Activated T-cell treated with anti-CD3 and anti-CD28 coated beads for 4 hours (primary cell): ENCODE results near the gene SND1.

Experiments used
- DNase-seq: peaks from one replicate; pipeline ENCODE4 v3.0.0-alpha.2; 2020

Gene SND1

DNA sequence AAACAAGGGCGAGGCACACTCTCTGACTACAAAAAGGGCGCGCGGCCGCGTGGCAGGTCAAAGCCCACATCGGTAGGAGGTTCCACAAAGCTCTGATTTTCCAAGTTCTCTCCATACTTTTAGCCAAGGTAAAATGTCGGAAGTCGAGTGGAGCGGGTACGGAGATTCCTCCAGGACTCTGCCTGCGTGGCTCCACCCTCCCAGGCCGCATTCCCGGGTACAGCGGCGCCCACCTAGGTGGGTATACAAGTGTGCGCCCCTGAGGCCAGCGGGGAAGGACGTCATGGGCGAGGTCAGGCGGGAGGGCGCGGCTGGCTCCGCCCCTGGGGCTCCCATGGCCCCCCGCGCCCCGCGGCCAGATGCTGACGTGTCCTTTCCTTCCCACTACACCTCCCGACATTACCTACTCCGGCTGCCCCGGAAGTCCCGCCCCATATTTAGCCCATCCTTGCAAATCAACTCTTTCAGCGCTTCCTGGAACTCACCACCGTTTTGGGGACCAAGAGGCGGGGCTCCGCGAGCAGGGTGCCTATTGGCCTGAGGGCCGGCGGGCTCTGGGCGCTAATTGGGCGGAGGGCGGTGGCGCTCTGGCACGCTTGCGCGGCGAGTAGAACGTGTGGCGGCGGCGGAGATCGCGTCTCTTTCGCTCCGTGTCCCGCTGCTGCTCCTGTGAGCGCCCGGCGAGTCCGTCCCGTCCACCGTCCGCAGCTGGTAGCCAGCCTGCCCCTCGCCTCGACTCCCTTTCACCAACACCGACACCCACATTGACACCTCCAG lies at the start of gene SND1:
SND1 (plus strand) TSS at position 639 of the 777 bp plus-strand sequence. CDS start 180 bp downstream, outside the sequence.
- peak; percentile 97 for DNase-seq

DNA sequence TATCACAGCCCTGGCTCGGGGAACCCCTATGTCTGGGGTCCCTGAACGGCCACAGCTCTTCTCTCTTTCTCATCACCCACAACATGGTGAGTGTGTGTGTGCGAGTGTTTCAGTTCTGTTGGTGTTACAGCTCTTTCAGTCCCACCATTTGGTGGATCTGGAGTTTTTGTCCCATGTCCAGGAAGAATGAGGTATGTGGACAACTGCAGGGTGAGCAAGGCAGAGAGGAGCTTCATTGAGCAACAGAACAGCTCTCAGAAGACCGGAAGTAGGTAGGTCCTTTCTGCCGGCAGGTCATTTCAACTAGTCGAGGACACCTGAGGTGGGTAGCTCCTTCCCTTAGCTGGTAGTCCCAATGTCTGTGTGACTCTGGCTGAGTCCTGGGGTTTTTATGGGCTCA lies 43.5 kb upstream of the SND1 start:
- no peak for DNase-seq

GRCh38 chr7:127609297-127609696 lies 42.7 kb upstream of the SND1 start:
- no peak for DNase-seq

DNA sequence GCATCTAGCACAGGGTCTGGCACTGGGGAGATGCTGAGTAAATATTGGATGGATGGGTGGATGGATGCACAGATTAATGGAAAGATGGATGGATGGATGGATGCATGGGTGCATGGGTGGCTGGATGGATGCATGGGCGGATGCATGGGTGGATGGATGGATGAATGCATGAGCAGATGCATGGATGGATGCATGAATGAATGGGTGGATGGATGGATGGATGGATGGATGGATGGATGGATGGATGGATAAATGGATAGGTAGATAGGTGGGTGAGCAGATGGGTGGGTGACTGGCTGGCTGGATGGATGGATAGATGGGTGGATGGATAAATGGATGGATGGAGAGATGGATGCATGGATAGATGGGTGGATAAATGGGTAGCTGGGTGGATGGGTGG lies 39.7 kb upstream of the SND1 start:
- no peak for DNase-seq

DNA sequence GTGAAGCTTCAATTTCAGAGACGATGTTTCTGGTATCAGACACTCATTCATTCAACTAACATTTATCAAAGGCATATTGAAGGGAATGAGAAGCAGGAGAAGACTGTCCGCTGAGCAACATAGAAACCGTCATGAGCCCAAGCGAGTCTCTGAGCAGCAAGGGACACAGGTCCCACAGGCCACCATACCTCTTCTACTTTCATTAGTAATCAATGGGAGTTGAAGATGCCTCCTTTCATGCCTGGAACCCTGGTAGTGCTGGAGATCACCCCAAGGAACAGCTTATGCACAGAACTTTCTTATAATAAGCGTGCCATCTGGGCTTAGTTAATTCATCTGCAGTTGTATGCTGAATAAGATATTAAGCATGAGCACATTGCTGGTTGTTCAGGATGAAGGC lies 35.3 kb upstream of the SND1 start:
- no peak for DNase-seq

DNA sequence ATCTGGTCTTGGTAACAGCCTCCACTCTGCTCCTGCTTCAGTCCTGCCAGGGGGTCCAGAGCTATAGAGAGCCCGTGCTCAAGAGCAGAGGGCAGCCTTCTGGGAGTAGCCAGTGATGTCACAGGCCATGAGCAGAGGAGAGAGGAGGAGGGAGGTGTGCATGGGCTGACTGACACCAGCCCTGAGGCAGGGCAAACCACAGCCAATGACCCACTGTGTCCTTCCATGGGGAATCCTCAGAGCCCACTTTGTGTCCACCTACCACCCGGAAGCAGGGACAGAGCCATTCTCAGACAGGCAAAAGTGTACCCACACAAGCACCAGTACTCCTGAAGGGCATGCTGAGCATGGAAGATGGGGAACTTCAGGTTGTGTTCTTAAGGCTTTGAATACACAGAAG lies 34.0 kb upstream of the SND1 start, which contains the start of gene PAX4:
PAX4 (minus strand) TSS at position 101 of the 400 bp plus-strand sequence. CDS start 2,214 bp downstream, outside the sequence.
- DNase-seq, result no peak

DNA sequence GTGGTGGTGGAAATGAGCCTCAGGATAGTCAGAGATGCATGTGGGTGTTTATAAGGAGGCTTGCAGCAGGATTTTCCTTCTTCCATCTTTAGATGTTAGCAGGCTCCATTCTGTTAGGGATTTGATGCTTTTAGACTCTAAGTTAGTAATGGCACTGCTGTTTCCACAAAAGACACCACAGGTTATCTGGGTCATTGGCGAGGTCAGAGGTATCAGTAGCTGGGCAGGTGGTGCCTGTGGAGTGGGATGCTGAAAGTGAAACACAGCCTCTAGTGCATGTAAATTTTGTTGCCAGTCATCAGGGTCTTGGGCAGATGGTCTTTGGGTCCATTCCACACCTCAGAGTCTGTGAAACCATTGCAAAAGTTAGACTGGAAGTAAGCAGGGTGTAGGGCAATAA lies 33.2 kb upstream of the SND1 start:
- no peak for DNase-seq

DNA sequence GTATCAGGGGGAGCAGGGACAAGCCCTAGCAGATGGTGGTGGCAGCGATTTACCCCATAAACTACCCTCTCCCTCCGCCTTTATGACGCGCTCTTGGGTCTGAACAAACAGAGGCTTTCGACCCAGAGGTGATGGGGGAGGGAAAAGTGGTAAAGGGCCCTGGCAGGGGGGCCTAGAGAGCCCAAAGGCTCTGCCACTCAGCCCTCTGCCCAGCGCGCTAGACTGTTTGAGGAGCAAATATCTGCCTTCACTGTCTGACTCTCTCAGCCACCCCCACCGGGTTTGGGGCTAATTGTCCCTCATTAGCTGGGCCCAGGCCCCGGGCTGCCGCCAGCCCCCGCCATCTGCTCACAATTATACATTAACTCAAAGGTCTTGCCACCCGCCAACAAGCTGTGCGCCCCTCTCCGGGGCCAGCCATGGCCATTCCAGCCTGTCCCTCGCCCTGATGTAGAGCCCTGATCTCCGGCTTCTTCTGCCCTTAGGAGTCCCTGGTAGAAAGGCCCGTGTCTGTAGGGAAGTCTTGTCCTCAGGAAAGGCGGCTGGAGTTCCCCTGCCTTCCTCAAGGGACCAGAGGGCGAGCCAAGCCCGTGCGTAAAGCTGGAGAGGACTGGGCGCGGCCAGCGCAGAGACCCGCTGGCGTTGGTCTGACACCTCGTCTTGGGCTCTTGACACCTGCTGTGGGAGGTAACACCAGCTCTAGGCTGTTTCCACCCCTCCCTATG lies 32.2 kb upstream of the SND1 start:
- no peak for DNase-seq

DNA sequence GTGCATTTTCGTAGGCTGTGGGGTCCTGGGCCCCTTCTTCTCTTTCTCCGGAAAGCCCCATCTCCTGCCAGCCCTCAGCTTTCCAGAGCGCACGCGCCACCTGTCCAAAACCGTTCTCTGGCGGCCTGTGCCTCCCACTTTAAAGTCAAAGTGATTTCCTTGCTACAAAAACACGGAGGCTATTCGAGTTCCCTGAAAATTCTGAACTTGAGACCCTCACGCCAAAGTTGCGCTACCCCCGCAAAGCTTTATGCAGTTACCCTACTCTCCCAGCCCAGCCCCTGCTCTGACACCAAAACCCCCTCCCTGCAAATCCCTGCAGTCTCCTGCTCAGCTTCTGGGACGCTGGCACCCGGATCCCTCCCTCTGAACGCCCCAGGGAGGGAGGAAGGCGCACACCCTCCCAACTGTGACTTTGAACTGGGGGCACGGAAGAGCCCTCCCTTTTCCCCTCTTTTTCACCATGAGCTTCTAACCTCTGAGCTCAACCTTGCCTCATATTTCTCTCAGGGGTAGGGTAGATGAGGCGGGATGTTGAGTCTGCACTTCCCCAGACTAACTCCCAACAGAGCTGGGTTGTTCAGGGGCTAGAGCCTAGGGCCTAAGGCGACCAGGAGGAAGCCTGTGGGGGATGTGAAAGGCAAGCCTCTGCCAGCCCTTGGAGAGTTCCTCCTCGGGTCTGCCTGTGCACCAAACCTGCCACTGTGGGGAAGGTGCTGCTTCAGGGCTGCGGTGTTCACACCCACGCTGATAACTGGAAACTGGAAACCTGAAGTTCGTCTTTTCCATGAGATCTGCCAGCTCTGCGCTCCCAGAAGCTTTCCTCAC lies 31.4 kb upstream of the SND1 start:
- DNase-seq, result no peak

DNA sequence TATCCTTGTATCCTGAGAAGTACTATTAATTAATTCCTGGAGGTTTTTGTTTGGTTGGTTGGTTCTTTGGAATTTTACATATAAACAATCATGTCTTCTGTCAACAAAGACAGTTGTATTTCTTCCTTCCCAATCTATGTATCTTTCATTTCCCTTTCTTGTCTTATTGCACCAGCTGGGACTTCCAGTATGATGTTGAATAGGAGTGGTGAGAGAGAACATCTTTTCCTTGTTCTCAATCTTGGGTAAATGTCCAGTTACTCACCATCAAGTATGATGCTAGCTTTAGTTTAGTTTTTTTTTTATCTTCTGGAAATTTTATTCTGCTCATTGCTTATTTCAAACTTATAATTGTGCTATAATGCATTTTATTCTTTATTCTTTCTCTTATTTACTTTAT lies 26.7 kb upstream of the SND1 start:
- no peak for DNase-seq

GRCh38 chr7:127628445-127628844 lies 23.5 kb upstream of the SND1 start:
- DNase-seq, result no peak

DNA sequence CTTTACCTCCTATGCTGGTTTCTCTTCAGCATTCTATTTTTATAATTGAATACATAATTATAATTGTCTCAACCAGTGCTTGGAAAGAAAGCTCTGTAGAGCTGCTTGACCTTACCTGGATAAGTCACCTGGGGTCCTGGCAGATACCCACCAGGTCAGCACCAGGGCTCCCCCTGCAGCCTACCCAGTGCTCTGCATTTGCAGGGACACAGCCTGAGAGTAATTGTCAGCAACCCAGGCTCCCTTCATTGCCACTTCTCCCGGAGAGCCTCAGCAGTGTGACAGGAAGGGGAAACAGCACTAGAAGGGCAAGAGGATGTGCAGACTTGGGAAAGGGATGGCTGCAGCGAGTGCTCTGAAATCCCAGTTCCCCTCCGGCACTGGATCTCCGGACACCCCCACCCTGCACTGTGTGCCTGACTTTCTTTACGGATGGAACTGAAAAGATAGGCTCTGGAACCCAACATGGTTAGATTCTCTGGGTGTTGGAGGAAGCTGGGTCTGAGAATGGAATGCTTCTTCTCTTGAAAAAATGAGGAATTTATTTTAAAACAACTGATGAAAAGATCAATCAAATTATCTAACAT lies 22.6 kb upstream of the SND1 start:
- DNase-seq, result peak; percentile 23

- no peak for DNase-seq
These were observed 19.6 kb upstream of the SND1 start for GRCh38 chr7:127632276-127632910.

DNA sequence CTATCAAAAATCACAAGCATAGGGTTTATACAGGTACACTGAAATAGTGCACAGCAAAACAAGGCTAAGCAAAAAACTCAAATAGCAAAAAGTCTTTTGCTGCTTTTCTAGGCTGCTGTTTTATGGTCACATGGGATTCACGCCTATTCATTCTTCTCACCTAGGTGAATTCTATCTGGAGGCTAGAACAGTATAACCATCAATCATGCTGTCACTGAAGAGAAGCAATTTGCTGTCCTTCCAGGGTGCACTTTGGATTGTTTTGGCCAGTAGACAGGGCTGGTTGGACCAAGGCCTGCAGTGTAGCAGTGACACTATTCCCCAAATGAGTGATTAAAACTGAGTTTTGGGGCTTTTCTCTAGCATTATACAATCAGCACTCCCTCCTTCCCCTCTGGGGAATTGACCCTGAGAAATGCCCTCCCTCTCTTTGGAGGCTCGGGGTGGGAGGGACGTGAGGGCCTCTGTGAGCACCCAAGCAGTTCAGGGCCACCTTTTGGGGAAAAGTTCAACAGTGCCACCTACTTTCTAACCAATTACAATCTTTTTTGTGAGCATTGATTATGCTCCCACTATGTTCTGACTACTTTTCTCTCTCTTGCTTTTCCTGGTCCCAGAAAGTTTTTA lies 16.2 kb upstream of the SND1 start:
- no peak for DNase-seq

GRCh38 chr7:127638197-127638596 lies 13.8 kb upstream of the SND1 start:
- no peak for DNase-seq

- DNase-seq, result no peak
These were observed 7.5 kb upstream of the SND1 start for GRCh38 chr7:127644484-127644883.

GRCh38 chr7:127647636-127648035 lies 4.4 kb upstream of the SND1 start:
- DNase-seq, result no peak

DNA sequence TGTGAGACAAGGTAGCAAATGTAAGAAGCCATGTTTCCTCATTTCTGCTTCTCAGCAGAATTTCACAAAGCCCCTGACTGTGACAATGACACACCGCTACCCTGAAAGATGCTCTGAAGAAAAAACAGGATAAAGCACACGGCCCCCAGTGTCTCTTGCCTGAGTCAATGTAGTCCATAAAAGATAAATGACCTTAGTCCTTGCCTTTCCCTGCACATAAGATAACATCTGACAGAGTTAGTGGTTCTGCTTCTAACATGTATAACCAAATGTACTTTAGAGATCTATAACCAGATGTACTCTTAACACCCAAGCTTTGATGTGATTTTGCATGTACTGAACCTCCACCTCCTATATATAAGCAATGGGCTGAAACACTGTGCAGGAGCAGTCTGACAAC lies 3.0 kb upstream of the SND1 start:
- DNase-seq, result no peak

DNA sequence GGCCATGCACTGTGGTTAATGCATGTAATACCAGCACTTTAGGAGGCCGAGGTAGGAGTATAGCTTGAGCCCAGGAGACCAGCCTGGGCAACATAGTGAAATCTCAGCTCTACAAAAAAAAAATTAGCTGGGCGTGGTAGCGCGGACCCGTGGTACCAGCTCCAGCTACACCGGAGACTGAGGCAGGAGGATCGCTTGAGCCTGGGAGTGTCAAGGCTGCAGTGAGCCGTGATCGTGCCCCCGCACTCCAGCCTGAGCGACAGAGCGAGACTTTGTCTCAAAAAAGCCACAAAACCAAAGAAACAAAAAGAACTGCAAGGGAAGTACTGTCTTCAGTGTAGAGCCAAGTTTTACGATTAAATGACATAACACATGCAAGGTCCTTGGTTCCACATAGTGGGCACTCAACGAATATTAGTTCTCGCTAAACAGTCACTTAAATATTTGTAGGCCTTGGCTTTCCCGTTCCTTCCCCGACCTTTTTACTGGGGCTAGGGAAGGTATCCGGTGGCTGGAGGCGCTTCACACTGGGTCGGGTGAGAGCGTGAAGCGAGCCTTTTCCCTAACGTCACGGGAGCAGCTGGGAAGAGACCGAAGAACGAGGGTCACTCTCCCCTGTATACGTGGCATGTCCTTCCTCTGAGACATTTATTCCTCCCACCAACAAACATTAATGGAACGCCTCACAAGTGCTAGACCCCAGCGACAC lies 993 bp upstream of the SND1 start:
- DNase-seq, result peak; percentile 3

GRCh38 chr7:127652333-127653248 lies 597 bp downstream of the SND1 start:
- DNase-seq, result no peak
